ENCODE measurements around the gene TDRD10. TPM values are rescaled to one million over a fixed set of nuclear protein-coding genes. Genes with fewer than 3 reads are reported as not detected.

Gene TDRD10
- total RNA-seq (2012; rRNA removed), result not detected in 2 replicates

GRCh38 chr1:154502066-154502743, at the start of gene TDRD10, which contains the start of gene SHE:
Gene TDRD10 (plus strand): TSS chr1:154502219. CDS start chr1:154506904, 4,685 bp downstream.
Gene SHE (minus strand): TSS chr1:154502412. CDS start chr1:154502026, 386 bp downstream.
- peak within 1 kb of the TSS; percentile 57 for H3K4me2 ChIP-seq (ENCODE audit: low read length)
- H3K4me1 ChIP-seq (ENCODE audit: control insufficient read depth, insufficient read depth, low read length), result peaks cover 6% of the 10 kb centered on the region
- H3K9me3 ChIP-seq (replicated peaks; ENCODE audit: low read length), result no peaks in the 10 kb centered on the region
- no peak within 1 kb of the TSS for H3K4me3 ChIP-seq (ENCODE audit: low read length)
- no peak within 1 kb of the TSS for H3K9ac ChIP-seq (ENCODE audit: low read depth, low read length)
- no peaks in the 10 kb centered on the region for H3K36me3 ChIP-seq (ENCODE audit: insufficient read depth, low read length)
- H3K27me3 ChIP-seq (ENCODE audit: control insufficient read depth, insufficient read depth, low read length), result peaks cover 87% of the 10 kb centered on the region

DNA sequence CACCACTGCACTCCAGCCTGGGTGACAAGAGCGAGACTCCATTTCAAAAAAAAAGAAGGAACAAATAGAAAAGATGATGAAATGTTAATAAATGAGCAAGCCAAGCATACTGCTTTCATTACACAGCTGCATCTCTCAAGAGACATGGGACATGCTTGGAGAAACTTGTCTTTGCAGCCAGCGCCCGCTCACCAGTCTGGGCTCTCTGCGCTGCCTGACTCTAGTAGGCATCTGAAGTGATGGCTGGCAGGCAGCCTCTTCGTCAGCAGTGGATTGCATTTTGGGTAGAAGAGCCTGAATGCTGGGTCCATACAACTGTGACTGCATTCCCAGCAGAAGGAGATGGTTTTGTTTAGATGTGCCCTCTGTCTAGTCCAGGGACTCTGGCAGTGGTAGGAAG, 48.9 kb upstream of the TDRD10 start:
- H3K9ac ChIP-seq (ENCODE audit: low read depth, low read length), result no peak overlapping the region
- no peaks in the 10 kb centered on the region for H3K9me3 ChIP-seq (replicated peaks; ENCODE audit: low read length)
- peaks cover 16% of the 10 kb centered on the region for H3K36me3 ChIP-seq (ENCODE audit: insufficient read depth, low read length)
- H3K4me1 ChIP-seq (ENCODE audit: control insufficient read depth, insufficient read depth, low read length), result peaks cover 11% of the 10 kb centered on the region
- H3K4me3 ChIP-seq (ENCODE audit: low read length), result no peak overlapping the region
- H3K27me3 ChIP-seq (ENCODE audit: control insufficient read depth, insufficient read depth, low read length), result no peaks in the 10 kb centered on the region
- H3K4me2 ChIP-seq (ENCODE audit: low read length), result peak overlapping the region; percentile 51

GRCh38 chr1:154453574-154454352, 48.3 kb upstream of the TDRD10 start:
- Histone ChIP-seq H3K9me3 (replicated peaks; ENCODE audit: low read length) (no peaks in the 10 kb centered on the region), H3K27me3 (ENCODE audit: control insufficient read depth, insufficient read depth, low read length) (no peaks in the 10 kb centered on the region), H3K4me1 (ENCODE audit: control insufficient read depth, insufficient read depth, low read length) (peaks cover 11% of the 10 kb centered on the region), H3K9ac (ENCODE audit: low read depth, low read length) (no peak overlapping the region), H3K4me2 (ENCODE audit: low read length) (peak overlapping the region; percentile 51), H3K4me3 (ENCODE audit: low read length) (no peak overlapping the region), H3K36me3 (ENCODE audit: insufficient read depth, low read length) (peaks cover 16% of the 10 kb centered on the region)

DNA sequence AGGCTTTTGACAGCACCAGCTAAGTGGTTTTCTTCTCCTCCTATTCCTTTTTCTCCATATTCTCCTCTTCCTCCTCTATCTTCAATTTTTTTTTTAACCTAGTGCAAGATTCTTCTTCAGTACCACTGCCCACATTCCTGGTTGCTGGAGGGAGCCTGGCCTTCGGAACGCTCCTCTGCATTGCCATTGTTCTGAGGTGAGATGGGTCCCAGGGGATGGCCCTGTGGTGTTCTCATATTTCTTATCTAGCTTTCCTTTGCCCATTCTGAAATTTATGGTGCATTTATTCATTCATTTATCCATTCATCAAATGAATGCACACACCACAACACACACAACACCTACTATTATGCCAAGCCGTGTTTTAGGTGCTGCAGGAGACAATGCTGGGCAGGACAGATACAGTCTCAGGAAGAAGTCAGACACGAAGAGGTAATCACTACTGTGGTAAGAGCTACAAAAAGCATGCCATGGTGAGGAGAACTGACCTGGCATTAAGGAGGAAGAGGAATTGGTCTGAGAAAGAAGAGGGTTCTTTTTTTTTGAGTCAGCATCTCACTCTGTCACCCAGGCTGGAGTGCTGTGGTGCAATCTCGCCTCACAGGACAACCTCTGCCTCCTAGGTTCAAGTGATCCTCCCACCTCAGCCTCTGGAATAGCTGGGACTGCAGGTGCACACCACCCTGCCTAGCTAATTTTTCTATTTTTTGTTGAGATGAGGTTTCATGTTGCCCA, 47.5 kb upstream of the TDRD10 start:
- peaks cover 11% of the 10 kb centered on the region for H3K4me1 ChIP-seq (ENCODE audit: control insufficient read depth, insufficient read depth, low read length)
- no peak overlapping the region for H3K9ac ChIP-seq (ENCODE audit: low read depth, low read length)
- no peak overlapping the region for H3K4me3 ChIP-seq (ENCODE audit: low read length)
- H3K4me2 ChIP-seq (ENCODE audit: low read length), result no peak overlapping the region
- no peaks in the 10 kb centered on the region for H3K9me3 ChIP-seq (replicated peaks; ENCODE audit: low read length)
- H3K27me3 ChIP-seq (ENCODE audit: control insufficient read depth, insufficient read depth, low read length), result no peaks in the 10 kb centered on the region
- H3K36me3 ChIP-seq (ENCODE audit: insufficient read depth, low read length), result peaks cover 21% of the 10 kb centered on the region

GRCh38 chr1:154456631-154457030, 45.4 kb upstream of the TDRD10 start:
- peaks cover 11% of the 10 kb centered on the region for H3K4me1 ChIP-seq (ENCODE audit: control insufficient read depth, insufficient read depth, low read length)
- no peaks in the 10 kb centered on the region for H3K27me3 ChIP-seq (ENCODE audit: control insufficient read depth, insufficient read depth, low read length)
- H3K36me3 ChIP-seq (ENCODE audit: insufficient read depth, low read length), result peaks cover 21% of the 10 kb centered on the region
- H3K4me2 ChIP-seq (ENCODE audit: low read length), result no peak overlapping the region
- H3K4me3 ChIP-seq (ENCODE audit: low read length), result no peak overlapping the region
- no peaks in the 10 kb centered on the region for H3K9me3 ChIP-seq (replicated peaks; ENCODE audit: low read length)
- no peak overlapping the region for H3K9ac ChIP-seq (ENCODE audit: low read depth, low read length)

DNA sequence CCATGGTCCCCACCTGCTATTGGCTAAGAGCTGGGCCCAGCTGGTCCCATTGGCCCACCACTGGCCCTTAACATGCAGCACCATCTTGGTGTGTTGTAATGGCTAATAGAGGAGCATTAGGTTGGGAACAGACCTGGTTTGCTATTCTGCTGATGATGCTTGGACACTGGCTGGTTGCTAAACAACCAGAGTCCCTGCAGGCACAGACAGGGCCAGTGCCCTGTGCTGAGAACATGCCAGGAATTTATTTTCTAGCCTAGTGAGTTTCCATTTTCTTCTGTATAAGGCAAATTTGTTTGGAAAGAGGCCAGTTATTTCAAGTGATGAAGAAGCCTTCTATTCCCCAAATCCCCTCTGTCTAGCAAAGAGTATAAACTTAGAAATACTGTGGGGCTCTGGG, 42.9 kb upstream of the TDRD10 start:
- Histone ChIP-seq H3K27me3 (ENCODE audit: control insufficient read depth, insufficient read depth, low read length) (no peaks in the 10 kb centered on the region), H3K9ac (ENCODE audit: low read depth, low read length) (no peak overlapping the region), H3K9me3 (replicated peaks; ENCODE audit: low read length) (no peaks in the 10 kb centered on the region), H3K4me1 (ENCODE audit: control insufficient read depth, insufficient read depth, low read length) (peaks cover 12% of the 10 kb centered on the region), H3K4me3 (ENCODE audit: low read length) (no peak overlapping the region), H3K36me3 (ENCODE audit: insufficient read depth, low read length) (peaks cover 11% of the 10 kb centered on the region), H3K4me2 (ENCODE audit: low read length) (no peak overlapping the region)

DNA sequence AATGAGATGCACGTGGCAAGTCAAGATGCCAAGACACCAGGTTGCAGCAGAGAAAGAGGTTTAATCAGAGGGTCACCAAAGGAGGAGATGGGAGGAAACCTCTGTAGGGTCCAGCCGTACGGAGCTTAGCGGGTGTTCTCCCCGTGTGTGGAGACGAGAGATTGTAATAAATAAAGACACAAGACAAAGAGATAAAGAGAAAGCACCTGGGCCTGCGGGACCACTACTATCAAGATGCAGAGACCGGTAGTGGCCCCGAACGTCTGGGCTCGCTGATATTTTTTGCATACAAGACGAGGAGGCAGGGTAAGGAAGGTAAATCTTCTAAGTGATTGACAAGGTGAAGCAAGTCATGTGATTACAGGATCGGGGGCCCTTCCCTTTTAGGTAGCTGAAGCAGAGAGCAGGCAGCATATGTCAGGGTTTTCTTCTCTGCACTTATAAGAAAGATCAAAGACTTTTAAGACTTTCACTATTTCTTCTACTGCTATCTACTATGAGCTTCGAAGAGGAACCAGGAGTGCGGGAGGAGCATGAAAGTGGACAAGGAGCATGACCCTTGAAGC, 41.2 kb upstream of the TDRD10 start:
- no peak overlapping the region for H3K4me3 ChIP-seq (ENCODE audit: low read length)
- H3K4me2 ChIP-seq (ENCODE audit: low read length), result no peak overlapping the region
- H3K27me3 ChIP-seq (ENCODE audit: control insufficient read depth, insufficient read depth, low read length), result no peaks in the 10 kb centered on the region
- no peaks in the 10 kb centered on the region for H3K9me3 ChIP-seq (replicated peaks; ENCODE audit: low read length)
- H3K9ac ChIP-seq (ENCODE audit: low read depth, low read length), result no peak overlapping the region
- H3K36me3 ChIP-seq (ENCODE audit: insufficient read depth, low read length), result peaks cover 9% of the 10 kb centered on the region
- peaks cover 12% of the 10 kb centered on the region for H3K4me1 ChIP-seq (ENCODE audit: control insufficient read depth, insufficient read depth, low read length)

DNA sequence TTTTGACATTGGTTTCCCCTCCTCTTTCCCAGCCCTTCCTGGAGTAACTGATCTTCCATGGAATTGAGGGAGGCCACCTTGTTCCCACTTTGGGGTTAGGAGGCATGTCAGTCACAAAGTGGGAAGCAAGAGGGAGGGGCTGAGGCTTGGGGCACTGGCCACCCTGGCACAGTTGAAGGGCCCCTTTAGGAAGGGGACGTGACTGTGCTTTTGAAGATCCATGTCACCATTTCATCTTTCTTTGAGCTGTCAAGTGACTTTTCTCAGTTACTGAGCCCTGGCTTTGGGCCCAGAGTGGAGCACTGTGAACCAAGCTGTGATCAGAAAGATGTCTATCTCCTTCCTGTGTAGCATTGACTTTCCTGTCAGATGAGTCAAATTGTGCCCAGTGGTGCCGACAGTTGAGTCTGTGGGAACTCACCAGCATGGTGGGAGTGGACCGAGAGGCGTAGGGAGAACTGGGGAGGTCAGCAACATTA, 38.5 kb upstream of the TDRD10 start:
- H3K4me3 ChIP-seq (ENCODE audit: low read length), result no peak overlapping the region
- peak overlapping the region; percentile 26 for H3K9ac ChIP-seq (ENCODE audit: low read depth, low read length)
- H3K27me3 ChIP-seq (ENCODE audit: control insufficient read depth, insufficient read depth, low read length), result no peaks in the 10 kb centered on the region

DNA sequence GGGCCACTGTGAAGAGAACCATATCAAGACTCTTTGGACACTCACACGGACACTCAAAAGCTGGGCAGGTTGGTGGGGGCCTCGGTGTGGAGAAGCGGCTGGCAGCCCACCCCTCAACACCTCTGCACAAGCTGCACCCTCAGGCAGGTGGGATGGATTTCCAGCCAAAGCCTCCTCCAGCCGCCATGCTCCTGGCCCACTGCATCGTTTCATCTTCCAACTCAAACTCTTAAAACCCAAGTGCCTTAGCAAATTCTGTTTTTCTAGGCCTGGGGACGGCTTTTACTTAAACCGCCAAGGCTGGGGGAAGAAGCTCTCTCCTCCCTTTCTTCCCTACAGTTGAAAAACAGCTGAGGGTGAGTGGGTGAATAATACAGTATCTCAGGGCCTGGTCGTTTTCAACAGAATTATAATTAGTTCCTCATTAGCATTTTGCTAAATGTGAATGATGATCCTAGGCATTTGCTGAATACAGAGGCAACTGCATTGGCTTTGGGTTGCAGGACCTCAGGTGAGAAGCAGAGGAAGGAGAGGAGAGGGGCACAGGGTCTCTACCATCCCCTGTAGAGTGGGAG, 36.3 kb upstream of the TDRD10 start:
- H3K9me3 ChIP-seq (replicated peaks; ENCODE audit: low read length), result no peaks in the 10 kb centered on the region

More for the DNA sequence above, 38.5 kb upstream of the TDRD10 start:
- Histone ChIP-seq H3K4me1 (ENCODE audit: control insufficient read depth, insufficient read depth, low read length) (peaks cover 12% of the 10 kb centered on the region), H3K4me2 (ENCODE audit: low read length) (no peak overlapping the region), H3K9me3 (replicated peaks; ENCODE audit: low read length) (no peaks in the 10 kb centered on the region), H3K36me3 (ENCODE audit: insufficient read depth, low read length) (peaks cover 5% of the 10 kb centered on the region)

GRCh38 chr1:154466206-154466605, 35.8 kb upstream of the TDRD10 start:
- H3K36me3 ChIP-seq (ENCODE audit: insufficient read depth, low read length), result no peaks in the 10 kb centered on the region
- H3K27me3 ChIP-seq (ENCODE audit: control insufficient read depth, insufficient read depth, low read length), result no peaks in the 10 kb centered on the region
- no peak overlapping the region for H3K9ac ChIP-seq (ENCODE audit: low read depth, low read length)
- H3K4me3 ChIP-seq (ENCODE audit: low read length), result no peak overlapping the region
- peaks cover 12% of the 10 kb centered on the region for H3K4me1 ChIP-seq (ENCODE audit: control insufficient read depth, insufficient read depth, low read length)
- no peaks in the 10 kb centered on the region for H3K9me3 ChIP-seq (replicated peaks; ENCODE audit: low read length)
- H3K4me2 ChIP-seq (ENCODE audit: low read length), result no peak overlapping the region

More for the DNA sequence above, 36.3 kb upstream of the TDRD10 start:
- Histone ChIP-seq H3K4me1 (ENCODE audit: control insufficient read depth, insufficient read depth, low read length) (peaks cover 12% of the 10 kb centered on the region), H3K4me2 (ENCODE audit: low read length) (no peak overlapping the region), H3K9ac (ENCODE audit: low read depth, low read length) (no peak overlapping the region), H3K36me3 (ENCODE audit: insufficient read depth, low read length) (no peaks in the 10 kb centered on the region), H3K4me3 (ENCODE audit: low read length) (no peak overlapping the region), H3K27me3 (ENCODE audit: control insufficient read depth, insufficient read depth, low read length) (no peaks in the 10 kb centered on the region)

All from skeletal muscle satellite cell (primary cell).